Endometrial microvascular endothelial cells (primary cell): Measurements from ENCODE around the gene ID3. TPM values are rescaled to one million over a fixed set of nuclear protein-coding genes. Genes with fewer than 3 reads are reported as not detected.

ENCODE experiments used
- in situ Hi-C: cut with HindIII; loops from 2 replicates; pipeline ENCODE4 v1.10.0; 2017; ENCODE audit warnings: low sequenced_read_pairs, low pct_unique_long_range_greater_than_20kb; ENCODE audit errors: inconsistent ontology term
- total RNA-seq: library from RNA; depleted of rRNA; stranded (reverse); fragments of >200 nt; gene quantifications from one replicate; pipeline ENCODE4 v1.2.3, GENCODE V29; 2015; ENCODE audit errors: inconsistent ontology term

The ID3 gene
- total RNA-seq, 1 donor from 2014 or later: 302 TPM

GRCh38 chr1:23531562-23532094 is 27.7 kb downstream of the ID3 start:
- in situ Hi-C loops: no loop called here

GRCh38 chr1:23530747-23531561 is 28.3 kb downstream of the ID3 start, which contains the start of gene E2F2:
Gene E2F2, minus strand, starts transcription at chr1:23531233. Its CDS starts 440 bp downstream, at chr1:23530793.
- in situ Hi-C loops: no loop called here

- in situ Hi-C loops: no loop called here
Observed at GRCh38 chr1:23530087-23530746, 29.1 kb downstream of the ID3 start.

DNA sequence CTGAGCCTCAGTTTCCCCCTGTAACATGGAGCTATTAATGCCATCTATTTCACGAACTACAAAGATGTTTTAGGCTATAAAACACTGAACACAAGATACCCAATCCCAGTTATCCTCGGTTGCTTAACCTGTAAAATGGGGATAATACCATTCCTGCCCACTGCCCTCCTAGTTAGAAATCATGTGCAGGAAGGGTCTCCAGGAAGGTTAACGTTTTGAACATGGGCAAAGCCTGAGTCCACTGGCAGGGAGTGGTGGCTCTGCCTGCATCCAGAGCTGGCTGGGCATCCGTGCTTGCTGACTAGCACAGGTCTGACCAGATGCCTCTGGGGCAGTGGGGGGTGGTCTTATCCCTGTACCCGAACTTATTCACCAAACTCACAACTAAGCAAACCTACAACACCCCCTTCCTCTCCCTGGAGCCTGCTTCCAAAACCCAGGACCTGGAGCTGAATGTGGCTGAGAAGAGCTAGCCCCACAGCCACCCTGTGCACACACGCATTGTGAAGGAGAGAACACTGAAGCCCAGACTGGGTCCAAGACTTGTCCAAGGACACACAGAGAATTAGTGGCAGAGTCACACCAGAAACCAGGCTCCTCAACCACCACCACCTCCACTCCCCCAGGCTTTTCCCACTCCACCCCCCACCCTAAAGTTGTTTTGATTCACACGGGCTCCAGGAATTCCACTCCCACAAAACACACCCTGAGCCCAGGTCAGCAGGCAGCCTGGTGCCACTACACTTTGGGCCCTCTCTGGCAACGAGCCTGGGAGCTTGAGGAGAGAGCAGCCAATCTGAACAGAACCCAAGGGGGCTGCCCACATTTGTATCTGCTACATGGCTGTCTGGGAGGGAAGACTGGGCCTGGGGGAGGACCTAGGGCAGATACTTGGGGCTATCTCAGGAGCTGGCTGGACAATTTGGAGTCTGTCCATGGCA is 29.9 kb downstream of the ID3 start:
- in situ Hi-C loops: no loop called here

DNA sequence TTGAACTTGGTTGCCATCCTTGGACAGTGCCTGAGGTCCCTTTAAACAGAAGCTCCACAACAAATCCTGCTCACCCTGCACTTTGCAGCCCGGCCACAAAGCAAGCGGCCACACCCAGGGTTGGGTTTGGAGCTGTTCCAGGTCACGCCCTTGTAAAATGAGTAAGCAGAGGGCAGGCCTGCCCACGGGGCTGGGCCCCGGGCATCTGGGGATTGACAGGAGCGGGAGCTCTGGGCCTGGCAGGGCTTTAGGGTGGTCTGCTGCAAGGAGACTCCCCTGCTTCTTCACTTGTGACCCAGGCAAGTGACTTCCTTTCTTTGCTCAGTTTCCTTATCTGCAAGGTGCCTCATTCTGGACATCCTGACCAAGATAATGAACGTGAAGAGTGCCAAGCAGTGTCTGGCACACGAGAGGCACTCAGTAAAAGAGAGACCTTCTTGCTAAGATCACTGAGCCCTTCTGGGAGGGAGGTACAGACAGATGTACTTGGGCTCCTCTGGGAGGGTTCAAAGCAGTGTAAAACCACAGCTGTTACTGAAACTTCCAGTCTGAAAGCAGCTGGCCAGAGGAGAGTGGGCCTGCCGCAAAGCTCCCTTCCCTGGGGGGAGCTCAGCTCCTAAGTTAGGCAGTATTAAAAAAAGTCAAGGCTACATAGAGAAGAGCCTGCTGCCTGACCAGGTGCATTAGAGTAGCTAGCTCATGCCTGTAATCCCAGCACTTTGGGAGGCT is 30.9 kb downstream of the ID3 start:
- in situ Hi-C loops: no loop called here

- in situ Hi-C loops: no loop called here
Observed at GRCh38 chr1:23527900-23528249, 31.4 kb downstream of the ID3 start.

DNA sequence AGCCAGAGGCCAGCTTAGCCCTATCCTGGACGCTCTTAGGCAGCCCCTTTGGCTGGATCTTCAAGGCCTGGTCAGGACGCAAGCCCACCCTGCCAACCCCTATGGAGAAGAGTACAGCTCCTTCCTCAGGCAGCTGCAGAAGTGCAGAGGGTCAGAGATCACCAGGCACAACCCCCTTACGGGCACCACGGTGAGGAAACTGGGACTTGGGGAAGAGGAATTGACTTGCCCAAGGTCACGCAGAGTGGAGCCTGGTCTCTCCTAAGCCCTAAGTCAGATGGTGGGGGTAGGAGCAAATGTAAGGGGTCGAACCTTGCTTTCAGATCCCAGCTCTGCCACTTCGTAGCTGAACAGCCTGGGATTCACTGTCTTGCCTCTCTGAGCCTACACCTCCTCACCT is 31.9 kb downstream of the ID3 start:
- in situ Hi-C loops: no loop called here

- in situ Hi-C loops: no loop called here
Observed at GRCh38 chr1:23526329-23527041, 32.8 kb downstream of the ID3 start.

GRCh38 chr1:23525558-23526250 is 33.6 kb downstream of the ID3 start:
- in situ Hi-C loops: no loop called here

GRCh38 chr1:23524716-23525401 is 34.4 kb downstream of the ID3 start:
- in situ Hi-C loops: no loop called here

DNA sequence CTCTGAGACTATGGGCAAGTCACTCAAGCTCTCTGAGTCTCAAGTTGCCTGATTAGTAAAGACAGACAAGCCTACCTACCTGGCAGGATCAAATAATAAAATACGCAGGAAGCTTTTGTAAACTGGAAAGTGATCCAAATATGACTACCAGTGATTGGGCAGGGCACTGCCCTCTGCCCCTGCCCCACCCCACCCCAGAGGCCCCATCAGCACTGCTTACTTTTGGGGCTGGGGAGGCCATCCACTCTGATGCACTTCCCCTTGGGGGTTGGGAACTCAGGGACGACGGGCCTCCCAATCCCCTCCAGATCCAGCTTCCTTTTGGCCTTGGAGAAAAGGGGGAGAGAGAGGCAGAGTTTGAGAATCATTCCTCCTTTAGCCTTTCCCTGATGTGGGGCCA is 35.1 kb downstream of the ID3 start:
- in situ Hi-C loops: no loop called here

GRCh38 chr1:23522244-23522982 is 36.9 kb downstream of the ID3 start:
- in situ Hi-C loops: no loop called here

- in situ Hi-C loops: no loop called here
Observed at GRCh38 chr1:23521588-23521987, 37.7 kb downstream of the ID3 start.

DNA sequence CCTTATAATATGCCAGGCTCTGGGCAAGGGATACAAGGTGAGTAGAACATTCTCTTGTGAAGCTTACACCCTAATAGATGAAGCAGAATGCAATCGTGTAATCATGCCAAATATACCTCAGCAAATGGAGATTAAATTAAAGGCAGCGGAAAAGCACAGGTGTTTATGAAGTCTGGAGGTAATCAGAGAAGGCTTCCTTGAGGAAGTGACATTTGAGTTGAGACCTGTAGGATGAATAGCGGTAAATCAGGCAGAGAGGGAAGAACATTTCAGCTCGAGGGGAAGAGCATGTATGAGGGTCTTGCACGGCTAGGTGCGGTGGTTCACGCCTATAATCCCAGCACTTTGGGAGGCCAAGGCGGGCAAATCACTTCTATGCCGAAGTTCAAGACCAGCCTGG is 41.7 kb downstream of the ID3 start:
- in situ Hi-C loops: no loop called here

- in situ Hi-C loops: no loop called here
Observed at GRCh38 chr1:23515905-23516304, 43.4 kb downstream of the ID3 start.

DNA sequence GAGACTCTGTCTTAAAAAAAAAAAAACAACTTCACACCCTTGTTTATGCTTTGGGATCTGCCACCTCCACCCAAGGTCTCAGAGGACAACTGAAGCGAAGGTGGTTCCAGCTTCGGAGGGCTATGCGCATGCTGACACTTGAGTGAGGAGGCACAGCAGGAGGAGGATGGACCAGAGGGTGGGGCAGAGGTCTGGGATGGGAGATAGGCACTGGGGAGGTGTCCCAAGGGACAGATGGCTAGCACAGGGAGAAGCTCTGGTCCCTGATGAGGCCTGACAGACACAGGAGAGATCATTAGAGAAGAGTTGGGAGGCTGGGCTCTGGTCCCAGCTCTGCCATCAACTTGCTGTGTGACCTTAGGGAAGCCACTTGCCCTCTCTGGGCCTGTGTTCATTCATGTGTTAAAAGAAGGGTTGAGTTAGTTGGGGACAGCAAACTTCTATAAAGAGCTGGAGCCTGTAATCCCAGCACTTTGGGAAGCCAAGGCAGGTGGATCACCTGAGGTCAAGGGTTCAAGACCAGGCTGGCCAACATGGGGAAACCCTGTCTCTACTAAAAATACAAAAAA is 45.1 kb downstream of the ID3 start:
- in situ Hi-C loops: no loop called here
